CD4-positive, alpha-beta T cell treated with Interleukin-6 for 4 hours (primary cell): ENCODE measurements around the gene GALNT13.

ENCODE experiments used
- DNase-seq: peaks from one replicate; pipeline ENCODE4 v3.0.0-alpha.2; 2020; ENCODE audit warnings: mixed read lengths

The GALNT13 gene

GRCh38 chr2:154495455-154495868 lies 623.7 kb downstream of the GALNT13 start:
- DNase-seq, result no peak

- no peak for DNase-seq
Observed at GRCh38 chr2:154497019-154497418, 625.3 kb downstream of the GALNT13 start.
